ENCODE results near the gene ACP7. TPM values are rescaled to one million over a fixed set of nuclear protein-coding genes. Genes with fewer than 3 reads are reported as not detected.
A peak's percentile ranks its signal among the peaks of the same experiment; 100 is the strongest.
"Not testable (repeated sequence)": the region's sequence is repeated elsewhere in the genome, so short reads cannot be mapped to it uniquely, and the experiment has no call there.

ACP7 gene
- total RNA-seq, 2 experiments from 2014 or later: not detected

- no peaks in the 10 kb centered on the region for H3K9me3 Mint-ChIP-seq
- CTCF ChIA-PET: no interaction called here
- no peak for DNase-seq
- H3K27ac Mint-ChIP-seq: no peak overlapping the region
- H3K4me3 Mint-ChIP-seq: peak overlapping the region; percentile 17
- ATAC-seq: no peak
- H3K36me3 Mint-ChIP-seq (ENCODE audit: low read depth): no peaks in the 10 kb centered on the region
- H3K27me3 Mint-ChIP-seq: peaks cover 34% of the 10 kb centered on the region
- H3K4me1 Mint-ChIP-seq (ENCODE audit: low read depth): peaks cover 14% of the 10 kb centered on the region
- POLR2A ChIA-PET: no interaction called here
- no peak for TF ChIP-seq CTCF (IDR thresholded peaks at IDR 0.05)
- intact Hi-C loops (cut with micrococcal nuclease): no loop called here
Measured at GRCh38 chr19:39085392-39085791, 1.2 kb downstream of the ACP7 start.

- intact Hi-C loops (cut with micrococcal nuclease): no loop called here
- Mint-ChIP-seq H3K4me1 (ENCODE audit: low read depth) (peaks cover 14% of the 10 kb centered on the region), H3K36me3 (ENCODE audit: low read depth) (no peaks in the 10 kb centered on the region), H3K9me3 (no peaks in the 10 kb centered on the region), H3K27ac (no peak overlapping the region), H3K27me3 (peaks cover 30% of the 10 kb centered on the region), H3K4me3 (no peak overlapping the region)
- POLR2A ChIA-PET: no interaction called here
- ATAC-seq (no peak), DNase-seq (no peak)
- no peak for TF ChIP-seq CTCF (IDR thresholded peaks at IDR 0.05)
- CTCF ChIA-PET: interaction anchor here (0.6 kb wide), 1 partner anchor 70 kb away, joined by 3 read pairs; no protein-coding TSS in a partner anchor
Measured at GRCh38 chr19:39086386-39086785, 2.2 kb downstream of the ACP7 start.

GRCh38 chr19:39087907-39088686, 3.9 kb downstream of the ACP7 start:
- Mint-ChIP-seq H3K36me3 (ENCODE audit: low read depth) (no peaks in the 10 kb centered on the region), H3K4me3 (no peak overlapping the region), H3K4me1 (ENCODE audit: low read depth) (peaks cover 9% of the 10 kb centered on the region), H3K27me3 (peaks cover 21% of the 10 kb centered on the region), H3K9me3 (no peaks in the 10 kb centered on the region), H3K27ac (no peak overlapping the region)
- intact Hi-C loops (cut with micrococcal nuclease): no loop called here
- no peak for DNase-seq
- no peak for TF ChIP-seq CTCF (IDR thresholded peaks at IDR 0.05)
- POLR2A ChIA-PET: no interaction called here
- CTCF ChIA-PET: interaction anchor here (1.6 kb wide), 1 partner anchor 22 kb away, joined by 4 read pairs; no protein-coding TSS in a partner anchor
- ATAC-seq: no peak

- H3K36me3 Mint-ChIP-seq (ENCODE audit: low read depth); intact Hi-C loops (cut with micrococcal nuclease); DNase-seq; H3K4me3 Mint-ChIP-seq; H3K4me1 Mint-ChIP-seq (ENCODE audit: low read depth); ATAC-seq; H3K9me3 Mint-ChIP-seq; H3K27ac Mint-ChIP-seq; POLR2A ChIA-PET; CTCF ChIA-PET: not testable (repeated sequence)
- H3K27me3 Mint-ChIP-seq: peaks cover 12% of the 10 kb centered on the region
Measured at GRCh38 chr19:39090016-39090415, 5.8 kb downstream of the ACP7 start.

- no peaks in the 10 kb centered on the region for H3K9me3 Mint-ChIP-seq
- H3K4me3 Mint-ChIP-seq: no peak overlapping the region
- POLR2A ChIA-PET: no interaction called here
- DNase-seq: no peak
- no peak for ATAC-seq
- peaks cover 5% of the 10 kb centered on the region for H3K4me1 Mint-ChIP-seq (ENCODE audit: low read depth)
- CTCF ChIA-PET: no interaction called here
- peaks cover 6% of the 10 kb centered on the region for H3K27me3 Mint-ChIP-seq
- intact Hi-C loops (cut with micrococcal nuclease): no loop called here
- no peaks in the 10 kb centered on the region for H3K36me3 Mint-ChIP-seq (ENCODE audit: low read depth)
- no peak for TF ChIP-seq CTCF (IDR thresholded peaks at IDR 0.05)
- H3K27ac Mint-ChIP-seq: no peak overlapping the region
Measured at GRCh38 chr19:39090881-39091280, 6.7 kb downstream of the ACP7 start.

GRCh38 chr19:39095799-39096540, 11.8 kb downstream of the ACP7 start:
- H3K4me3 Mint-ChIP-seq; ATAC-seq; H3K9me3 Mint-ChIP-seq; H3K4me1 Mint-ChIP-seq (ENCODE audit: low read depth); POLR2A ChIA-PET; intact Hi-C loops (cut with micrococcal nuclease); H3K27ac Mint-ChIP-seq; H3K36me3 Mint-ChIP-seq (ENCODE audit: low read depth); DNase-seq: not testable (repeated sequence)
- H3K27me3 Mint-ChIP-seq: peaks cover 25% of the 10 kb centered on the region
- CTCF ChIA-PET: interaction anchor here (1.2 kb wide), 1 partner anchor 45 kb away, joined by 3 read pairs; no protein-coding TSS in a partner anchor
